Fibroblast of villous mesenchyme (primary cell): ENCODE data around the gene ABCG1. TPM values are rescaled to one million over a fixed set of nuclear protein-coding genes. Genes with fewer than 3 reads are reported as not detected.

Experiments used
- DNase-seq: peaks from one replicate; pipeline ENCODE4 v3.0.0-alpha.2; 2010; ENCODE audit warnings: low read depth
- H3K4me3 ChIP-seq: 2 replicates; pipeline ENCODE4 v1.5.1; 2011; ENCODE audit warnings: low read depth, mild to moderate bottlenecking, low read length
- total RNA-seq: library from RNA; depleted of rRNA; stranded (reverse); fragments of >200 nt; gene quantifications from 2 replicates; pipeline ENCODE4 v1.2.3, GENCODE V29; 2012
- TF ChIP-seq, protein P1 (sequence below): IDR thresholded peaks from 2 replicates; pipeline ENCODE4 v1.5.1; 2012; ENCODE audit warnings: low read depth, mild to moderate bottlenecking, low read length; ENCODE audit not compliant: insufficient read depth

Gene ABCG1
- total RNA-seq, 1 donor: 0.43 TPM

DNA sequence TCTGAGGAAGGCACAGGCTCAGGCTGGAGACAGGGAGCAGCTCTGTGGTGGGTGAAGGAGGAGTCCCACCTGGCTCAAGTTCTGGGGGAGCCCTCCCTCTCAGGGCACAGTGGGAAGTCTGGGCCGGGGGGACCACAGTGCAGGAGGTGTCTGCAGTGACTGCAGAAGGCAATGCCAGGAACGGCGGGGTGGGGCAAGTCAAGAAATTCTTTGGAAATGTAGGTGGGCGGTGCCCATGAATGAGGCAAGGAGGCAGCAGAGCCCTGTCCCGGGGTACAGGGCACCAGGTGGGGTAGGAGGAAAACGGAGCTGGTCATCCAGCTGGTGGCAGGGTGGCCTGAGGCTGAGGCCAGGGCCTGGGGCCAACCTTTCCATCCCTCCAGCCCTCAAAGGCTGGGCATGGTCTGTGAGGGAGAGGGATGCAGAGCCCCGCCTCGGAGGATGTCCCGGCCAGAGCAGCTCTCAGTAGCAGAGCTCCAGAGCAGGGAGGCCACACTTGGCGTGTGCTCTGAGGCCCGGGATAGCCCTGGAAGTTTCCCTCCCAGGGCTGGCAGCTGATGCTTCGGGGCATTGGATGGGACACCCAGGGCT, 91.6 kb downstream of the ABCG1 start:
- TF ChIP-seq, protein P1, sequence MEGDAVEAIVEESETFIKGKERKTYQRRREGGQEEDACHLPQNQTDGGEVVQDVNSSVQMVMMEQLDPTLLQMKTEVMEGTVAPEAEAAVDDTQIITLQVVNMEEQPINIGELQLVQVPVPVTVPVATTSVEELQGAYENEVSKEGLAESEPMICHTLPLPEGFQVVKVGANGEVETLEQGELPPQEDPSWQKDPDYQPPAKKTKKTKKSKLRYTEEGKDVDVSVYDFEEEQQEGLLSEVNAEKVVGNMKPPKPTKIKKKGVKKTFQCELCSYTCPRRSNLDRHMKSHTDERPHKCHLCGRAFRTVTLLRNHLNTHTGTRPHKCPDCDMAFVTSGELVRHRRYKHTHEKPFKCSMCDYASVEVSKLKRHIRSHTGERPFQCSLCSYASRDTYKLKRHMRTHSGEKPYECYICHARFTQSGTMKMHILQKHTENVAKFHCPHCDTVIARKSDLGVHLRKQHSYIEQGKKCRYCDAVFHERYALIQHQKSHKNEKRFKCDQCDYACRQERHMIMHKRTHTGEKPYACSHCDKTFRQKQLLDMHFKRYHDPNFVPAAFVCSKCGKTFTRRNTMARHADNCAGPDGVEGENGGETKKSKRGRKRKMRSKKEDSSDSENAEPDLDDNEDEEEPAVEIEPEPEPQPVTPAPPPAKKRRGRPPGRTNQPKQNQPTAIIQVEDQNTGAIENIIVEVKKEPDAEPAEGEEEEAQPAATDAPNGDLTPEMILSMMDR: no peak
- DNase-seq: no peak
- no peak overlapping the region for H3K4me3 ChIP-seq

DNA sequence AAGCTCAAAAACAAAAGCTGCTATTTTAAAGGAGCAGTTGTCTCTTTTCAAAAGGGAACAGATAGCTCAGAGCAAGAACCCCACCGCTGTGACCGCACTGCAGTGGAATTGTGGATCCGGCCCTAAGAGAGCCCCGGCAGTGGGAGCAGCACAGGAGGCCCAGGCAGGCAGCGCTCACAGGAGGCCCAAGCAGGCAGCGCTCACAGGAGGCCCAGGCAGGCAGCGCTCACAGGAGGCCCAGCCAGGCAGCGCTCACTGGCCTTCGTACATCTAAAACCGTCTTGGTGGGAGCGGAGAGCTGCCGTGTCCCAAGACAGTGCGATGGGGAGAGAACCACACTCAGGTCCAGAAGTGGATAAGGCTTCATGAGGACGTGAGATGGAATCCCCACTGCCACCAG, 92.2 kb downstream of the ABCG1 start:
- TF ChIP-seq, protein P1: no peak
- no peak overlapping the region for H3K4me3 ChIP-seq
- no peak for DNase-seq

DNA sequence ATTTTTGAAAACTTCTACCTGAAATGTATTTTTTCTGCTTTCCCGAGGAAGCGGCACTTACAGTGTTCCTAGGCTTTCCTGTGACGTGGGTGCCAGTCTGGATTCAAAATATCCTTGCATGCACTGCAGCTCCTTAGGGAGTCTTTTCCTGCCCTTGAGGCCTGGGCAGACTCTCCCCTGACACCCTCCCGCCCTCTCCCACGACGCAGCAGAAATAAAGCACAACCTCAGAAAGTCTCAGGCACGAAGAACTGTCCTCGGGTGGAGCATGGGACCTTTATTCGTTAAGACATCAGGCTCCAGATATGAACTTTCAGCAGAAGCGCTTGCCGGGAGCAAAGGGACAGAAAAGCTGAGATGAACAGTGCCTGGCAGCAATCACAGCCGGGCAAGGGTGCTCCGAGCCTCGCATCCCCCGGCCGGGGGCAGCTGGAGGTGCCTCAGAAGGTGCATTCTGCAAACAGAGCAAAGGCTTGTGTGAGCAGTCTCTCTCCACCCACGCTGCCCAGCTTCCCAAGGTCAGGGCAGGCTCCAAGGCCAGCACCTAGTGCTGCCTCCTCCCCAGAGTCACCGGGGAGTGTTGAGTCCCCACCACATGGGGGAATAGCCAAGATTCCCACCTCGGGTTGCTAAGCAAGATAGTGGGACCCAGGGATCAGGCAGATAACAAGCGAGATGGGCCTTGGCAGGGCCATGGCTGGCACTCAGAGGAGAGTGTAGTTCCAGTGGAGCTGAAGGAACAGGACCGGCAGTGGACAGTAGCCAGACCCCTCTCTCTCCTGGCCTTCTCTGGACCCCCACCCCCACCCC, 93.1 kb downstream of the ABCG1 start:
- no peak for DNase-seq
- no peak overlapping the region for H3K4me3 ChIP-seq
- TF ChIP-seq, protein P1: no peak

DNA sequence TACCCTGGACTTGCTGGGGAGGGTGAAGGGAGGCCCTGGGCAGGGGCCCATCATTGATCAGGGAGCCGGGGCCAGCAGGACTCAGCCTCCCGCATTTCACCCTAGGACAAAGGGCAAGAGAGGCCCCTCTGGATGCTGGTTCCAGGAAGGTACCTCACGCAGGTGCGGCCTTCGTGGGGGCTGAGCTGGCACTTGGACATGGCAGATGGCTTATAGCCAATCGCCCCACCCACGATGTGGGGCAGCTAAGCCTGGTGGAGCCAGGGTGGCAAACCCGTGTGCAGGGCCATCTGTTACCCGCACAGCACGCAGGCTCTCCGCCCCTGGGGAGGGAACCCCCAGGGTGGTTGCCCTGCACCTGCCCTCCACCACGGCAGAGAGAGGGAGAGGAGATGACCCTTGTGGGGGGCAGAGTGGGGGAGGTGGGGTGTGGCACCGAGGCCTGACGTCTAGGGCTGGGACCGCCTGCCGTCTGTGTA, 93.7 kb downstream of the ABCG1 start:
- DNase-seq: no peak
- H3K4me3 ChIP-seq: no peak overlapping the region
- TF ChIP-seq, protein P1: no peak

DNA sequence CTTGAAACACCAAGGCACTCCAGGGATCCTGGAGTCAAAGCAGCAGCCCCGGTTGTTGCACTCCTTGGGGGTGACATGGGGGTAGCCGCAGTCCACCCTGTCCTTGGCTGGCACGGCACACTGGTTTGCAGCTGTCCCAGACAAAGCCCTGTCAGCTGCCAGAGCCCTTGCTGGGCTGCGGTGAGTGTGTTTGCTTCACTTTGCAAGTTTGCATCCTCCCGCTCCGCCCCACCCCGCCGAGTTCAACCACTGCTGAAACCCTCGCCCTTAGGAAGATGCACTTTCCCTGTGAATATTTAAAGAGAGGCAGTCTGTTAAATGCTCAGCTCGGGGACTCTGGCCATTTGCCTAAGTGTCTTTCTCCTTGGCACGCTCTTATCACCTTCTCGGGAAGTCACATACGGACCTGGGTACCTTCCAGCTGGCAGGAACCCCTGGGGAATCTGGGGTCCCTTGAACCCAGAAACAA, 94.6 kb downstream of the ABCG1 start:
- TF ChIP-seq, protein P1: no peak
- DNase-seq: no peak

DNA sequence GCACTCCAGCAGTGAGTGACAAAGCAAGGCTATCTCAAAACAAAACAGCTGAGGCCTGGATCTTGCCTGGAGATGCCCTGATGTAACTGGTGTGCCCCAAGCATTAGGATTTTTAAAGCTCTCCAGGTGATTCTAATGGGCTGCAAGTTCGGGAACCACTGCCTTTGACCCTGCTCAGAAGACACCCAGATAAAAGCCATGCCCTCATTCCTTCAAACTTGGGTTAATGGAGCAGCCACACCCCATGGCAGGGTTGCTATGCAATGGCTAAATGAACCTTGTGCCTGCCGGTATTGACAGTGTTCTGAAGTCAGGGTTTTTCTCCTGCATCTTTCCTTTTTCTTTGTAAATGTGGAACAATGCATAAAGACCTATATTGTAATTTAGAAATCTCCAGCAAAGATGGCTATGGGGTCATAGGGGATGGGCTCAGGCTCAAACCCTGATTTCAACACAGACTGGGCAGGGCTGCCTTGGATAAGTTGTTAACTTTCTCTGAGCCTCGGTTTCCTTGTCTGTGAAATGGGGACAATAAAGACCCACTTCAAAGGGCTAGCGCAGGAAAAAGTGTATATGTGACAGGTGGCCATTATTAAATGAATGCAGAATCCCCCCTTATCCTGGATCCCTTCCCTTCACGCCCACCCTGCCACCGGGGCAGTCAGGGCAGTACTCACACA, 95.8 kb downstream of the ABCG1 start:
- TF ChIP-seq, protein P1: no peak
- no peak overlapping the region for H3K4me3 ChIP-seq
- DNase-seq: no peak

More for the DNA sequence above, 94.6 kb downstream of the ABCG1 start:
- H3K4me3 ChIP-seq: no peak overlapping the region
